ENCODE results near the gene HPN.

DNA sequence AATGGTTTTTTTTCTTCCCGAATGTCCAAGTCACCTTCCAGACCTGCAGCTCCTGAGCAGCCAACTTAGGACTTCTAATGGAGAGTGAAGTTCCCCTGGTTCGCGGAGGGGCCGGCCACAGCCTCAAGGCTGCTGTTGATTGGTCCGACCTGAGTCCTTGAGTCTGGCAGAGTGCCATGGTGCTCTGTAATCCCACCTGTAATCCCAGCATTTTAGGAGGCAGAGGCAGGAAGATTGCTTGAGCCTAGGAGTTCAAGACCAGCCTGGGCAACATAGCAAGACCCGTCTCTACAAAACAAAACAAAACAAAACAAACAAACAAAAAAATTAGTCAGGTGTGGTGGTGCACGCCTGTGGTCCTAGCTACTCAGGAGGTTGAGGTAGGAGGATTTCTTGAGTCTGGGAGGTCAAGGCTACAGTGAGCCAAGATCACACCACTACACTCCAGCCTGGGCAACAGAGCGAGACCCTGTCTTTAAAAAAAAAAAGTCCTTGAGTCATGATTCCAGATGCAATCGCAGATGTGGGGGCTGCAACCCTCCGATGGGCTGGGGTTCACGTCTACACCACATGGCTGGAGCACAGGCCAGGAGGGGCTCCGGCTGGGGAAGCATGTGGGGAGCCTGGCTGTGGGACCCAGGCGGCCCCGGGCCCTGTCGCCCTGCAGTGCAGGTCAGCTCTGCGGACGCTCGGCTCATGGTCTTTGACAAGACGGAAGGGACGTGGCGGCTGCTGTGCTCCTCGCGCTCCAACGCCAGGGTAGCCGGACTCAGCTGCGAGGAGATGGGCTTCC lies 17.7 kb downstream of the HPN start:
- TF ChIP-seq, protein P1, sequence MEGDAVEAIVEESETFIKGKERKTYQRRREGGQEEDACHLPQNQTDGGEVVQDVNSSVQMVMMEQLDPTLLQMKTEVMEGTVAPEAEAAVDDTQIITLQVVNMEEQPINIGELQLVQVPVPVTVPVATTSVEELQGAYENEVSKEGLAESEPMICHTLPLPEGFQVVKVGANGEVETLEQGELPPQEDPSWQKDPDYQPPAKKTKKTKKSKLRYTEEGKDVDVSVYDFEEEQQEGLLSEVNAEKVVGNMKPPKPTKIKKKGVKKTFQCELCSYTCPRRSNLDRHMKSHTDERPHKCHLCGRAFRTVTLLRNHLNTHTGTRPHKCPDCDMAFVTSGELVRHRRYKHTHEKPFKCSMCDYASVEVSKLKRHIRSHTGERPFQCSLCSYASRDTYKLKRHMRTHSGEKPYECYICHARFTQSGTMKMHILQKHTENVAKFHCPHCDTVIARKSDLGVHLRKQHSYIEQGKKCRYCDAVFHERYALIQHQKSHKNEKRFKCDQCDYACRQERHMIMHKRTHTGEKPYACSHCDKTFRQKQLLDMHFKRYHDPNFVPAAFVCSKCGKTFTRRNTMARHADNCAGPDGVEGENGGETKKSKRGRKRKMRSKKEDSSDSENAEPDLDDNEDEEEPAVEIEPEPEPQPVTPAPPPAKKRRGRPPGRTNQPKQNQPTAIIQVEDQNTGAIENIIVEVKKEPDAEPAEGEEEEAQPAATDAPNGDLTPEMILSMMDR (IDR thresholded peaks at IDR 0.05; ENCODE audit: low read depth, low read length, poor library complexity, severe bottlenecking) = no peak
- no peak for TF ChIP-seq EZH2phosphoT487 (IDR thresholded peaks at IDR 0.05; ENCODE audit: borderline replicate concordance, low read length)

Measured in DOHH2 (cell line).